ENCODE data around the gene ANKLE2.

Gene ANKLE2

GRCh38 chr12:132747395-132747794, 14.2 kb downstream of the ANKLE2 start:
- DNase-seq, result no peak
- H3K9me3 Mint-ChIP-seq, result peaks cover 3 to 4% of the 10 kb centered on the region in 2 donors
- peaks cover 46 to 52% of the 10 kb centered on the region in 2 donors for H3K36me3 Mint-ChIP-seq
- H3K27ac Mint-ChIP-seq, result peak overlapping the region; percentile 65
- peaks cover 12% of the 10 kb centered on the region in 2 donors for H3K4me1 Mint-ChIP-seq
- H3K27me3 Mint-ChIP-seq, result no peaks in the 10 kb centered on the region
- no peak for ATAC-seq (replicated peaks)
- no peak overlapping the region for H3K4me3 Mint-ChIP-seq

- Mint-ChIP-seq H3K4me3 (no peak overlapping the region), H3K4me1 (peaks cover 12 to 14% of the 10 kb centered on the region in 2 donors), H3K9me3 (peaks cover 3 to 5% of the 10 kb centered on the region in 2 donors), H3K27ac (no peak overlapping the region), H3K27me3 (no peaks in the 10 kb centered on the region), H3K36me3 (peaks cover 48 to 56% of the 10 kb centered on the region in 2 donors)
- ATAC-seq (replicated peaks) (no peak), DNase-seq (no peak)
Measured at GRCh38 chr12:132746613-132747012, 15.0 kb downstream of the ANKLE2 start.

DNA sequence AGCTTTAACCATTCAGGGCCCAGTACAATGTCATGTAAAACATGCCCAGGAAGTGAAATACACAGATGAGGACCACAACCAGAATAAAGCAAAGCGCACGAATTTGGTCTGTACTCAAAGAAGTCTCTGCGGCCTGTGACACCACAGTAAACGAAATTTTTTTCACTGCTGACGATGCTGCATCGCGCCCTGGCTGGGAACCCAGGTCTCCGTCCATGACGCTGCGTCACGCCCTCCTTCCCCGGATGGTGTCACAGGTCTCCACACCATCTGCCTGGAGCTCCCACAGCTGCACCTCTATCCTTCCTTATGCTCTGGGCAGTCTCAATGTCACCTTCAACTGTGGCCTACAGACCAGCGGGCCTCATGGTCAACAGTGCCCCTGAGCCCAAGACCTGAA, 17.8 kb downstream of the ANKLE2 start:
- DNase-seq, result no peak
- Mint-ChIP-seq H3K9me3 (peaks cover 3 to 5% of the 10 kb centered on the region in 2 donors), H3K27me3 (no peaks in the 10 kb centered on the region), H3K4me3 (no peak overlapping the region), H3K4me1 (peaks cover 12 to 14% of the 10 kb centered on the region in 2 donors), H3K27ac (no peak overlapping the region), H3K36me3 (peaks cover 50 to 71% of the 10 kb centered on the region in 2 donors)
- ATAC-seq (replicated peaks), result no peak

- Mint-ChIP-seq H3K9me3 (peaks cover 3 to 5% of the 10 kb centered on the region in 2 donors), H3K4me3 (no peak overlapping the region), H3K36me3 (peaks cover 45 to 69% of the 10 kb centered on the region in 2 donors), H3K4me1 (peaks cover 10 to 14% of the 10 kb centered on the region in 2 donors), H3K27ac (peak overlapping the region; percentile 31), H3K27me3 (no peaks in the 10 kb centered on the region)
- no peak for DNase-seq
- no peak for ATAC-seq (replicated peaks)
Measured at GRCh38 chr12:132741620-132742019, 20.0 kb downstream of the ANKLE2 start.

DNA sequence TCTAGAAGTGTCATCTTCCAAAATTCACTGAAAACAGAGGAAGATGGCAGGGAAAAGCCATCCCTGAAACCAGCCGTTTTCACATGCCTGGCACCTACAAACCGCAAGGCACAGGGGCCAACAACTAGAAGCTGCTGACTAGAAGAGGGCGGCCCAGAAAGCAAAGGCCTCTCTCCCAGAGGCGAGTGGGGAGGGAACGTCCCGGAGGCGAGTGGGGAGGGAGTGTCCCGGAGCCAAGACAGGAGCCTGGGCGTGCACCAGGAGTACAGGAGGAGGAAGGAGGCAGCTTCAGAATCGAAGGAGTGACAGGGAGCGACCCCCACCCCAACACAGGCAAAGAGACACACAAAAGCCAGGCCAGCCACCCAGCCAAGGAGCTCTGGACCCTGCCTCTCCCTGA, 21.0 kb downstream of the ANKLE2 start:
- no peak overlapping the region for H3K4me3 Mint-ChIP-seq
- H3K27ac Mint-ChIP-seq, result peak overlapping the region; percentile 21
- peaks cover 49 to 72% of the 10 kb centered on the region in 2 donors for H3K36me3 Mint-ChIP-seq
- no peak for DNase-seq
- H3K4me1 Mint-ChIP-seq, result peaks cover 10 to 14% of the 10 kb centered on the region in 2 donors
- peaks cover 3 to 5% of the 10 kb centered on the region in 2 donors for H3K9me3 Mint-ChIP-seq
- no peak for ATAC-seq (replicated peaks)
- no peaks in the 10 kb centered on the region for H3K27me3 Mint-ChIP-seq

GRCh38 chr12:132740313-132740646, 21.4 kb downstream of the ANKLE2 start:
- peaks cover 10 to 14% of the 10 kb centered on the region in 2 donors for H3K4me1 Mint-ChIP-seq
- peaks cover 51 to 72% of the 10 kb centered on the region in 2 donors for H3K36me3 Mint-ChIP-seq
- peaks cover 3 to 5% of the 10 kb centered on the region in 2 donors for H3K9me3 Mint-ChIP-seq
- no peak overlapping the region for H3K27ac Mint-ChIP-seq
- H3K4me3 Mint-ChIP-seq, result no peak overlapping the region
- ATAC-seq (replicated peaks) (no peak), DNase-seq (no peak)
- no peaks in the 10 kb centered on the region for H3K27me3 Mint-ChIP-seq

- ATAC-seq (replicated peaks), result no peak
- Mint-ChIP-seq H3K27me3 (no peaks in the 10 kb centered on the region), H3K9me3 (peaks cover 3 to 5% of the 10 kb centered on the region in 2 donors), H3K4me3 (no peak overlapping the region), H3K27ac (peak overlapping the region; percentile 87), H3K4me1 (peaks cover 10 to 14% of the 10 kb centered on the region in 2 donors), H3K36me3 (peaks cover 50 to 69% of the 10 kb centered on the region in 2 donors)
- no peak for DNase-seq
Measured at GRCh38 chr12:132739600-132740312, 21.9 kb downstream of the ANKLE2 start.

DNA sequence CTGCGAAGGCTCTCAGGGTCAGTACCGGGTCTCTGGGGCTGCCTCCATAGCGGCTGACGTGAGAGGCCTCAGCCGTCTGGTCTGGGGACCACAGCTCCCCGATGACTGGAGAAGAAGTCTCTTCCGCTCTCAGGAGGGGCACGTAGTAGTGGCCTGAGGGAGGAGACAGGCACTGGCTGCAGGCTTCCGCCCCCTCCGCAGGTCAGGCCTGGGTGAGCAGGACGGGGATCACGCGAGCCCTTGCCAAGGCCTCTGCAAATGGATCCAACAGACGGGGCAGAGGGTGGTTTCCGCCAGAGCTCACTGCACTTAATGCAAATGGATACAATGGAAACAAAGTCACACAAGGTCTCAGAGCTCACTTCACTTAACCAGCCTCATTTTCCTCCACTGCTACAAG, 24.7 kb downstream of the ANKLE2 start:
- H3K27ac Mint-ChIP-seq, result no peak overlapping the region
- no peaks in the 10 kb centered on the region for H3K4me1 Mint-ChIP-seq
- peaks cover 57 to 73% of the 10 kb centered on the region in 2 donors for H3K36me3 Mint-ChIP-seq
- DNase-seq, result no peak
- H3K9me3 Mint-ChIP-seq, result no peaks in the 10 kb centered on the region
- no peak overlapping the region for H3K4me3 Mint-ChIP-seq
- H3K27me3 Mint-ChIP-seq, result no peaks in the 10 kb centered on the region
- no peak for ATAC-seq (replicated peaks)

GRCh38 chr12:132736378-132736777, 25.3 kb downstream of the ANKLE2 start:
- no peaks in the 10 kb centered on the region for H3K4me1 Mint-ChIP-seq
- H3K4me3 Mint-ChIP-seq, result no peak overlapping the region
- DNase-seq (no peak), ATAC-seq (replicated peaks) (no peak)
- H3K36me3 Mint-ChIP-seq, result peaks cover 62 to 74% of the 10 kb centered on the region in 2 donors
- no peaks in the 10 kb centered on the region for H3K27me3 Mint-ChIP-seq
- H3K9me3 Mint-ChIP-seq, result no peaks in the 10 kb centered on the region
- H3K27ac Mint-ChIP-seq, result peak overlapping the region; percentile 31

DNA sequence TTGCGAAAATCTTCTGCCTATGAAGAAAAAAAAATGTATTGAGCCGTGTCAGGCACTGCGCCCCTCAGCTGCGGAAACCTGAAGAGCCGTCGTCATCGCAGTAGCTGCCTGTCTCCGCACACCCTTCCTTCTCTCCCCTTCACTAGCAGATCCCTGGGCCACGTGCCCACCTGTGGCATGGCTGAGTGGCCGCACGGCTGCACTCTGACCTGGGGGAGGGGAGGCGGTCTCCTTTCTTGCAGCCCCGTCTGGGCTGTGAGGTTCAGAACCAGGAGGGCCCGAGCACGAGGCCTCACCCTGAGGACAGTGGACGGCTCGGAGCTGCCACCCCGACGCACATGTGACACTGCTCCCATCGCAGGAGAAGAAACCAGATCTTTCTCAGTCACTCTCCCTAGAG, 26.1 kb downstream of the ANKLE2 start:
- Mint-ChIP-seq H3K9me3 (no peaks in the 10 kb centered on the region), H3K4me1 (peaks cover 0 to under 1% of the 10 kb centered on the region in 2 donors), H3K27me3 (no peaks in the 10 kb centered on the region), H3K4me3 (no peak overlapping the region), H3K36me3 (peaks cover 61 to 68% of the 10 kb centered on the region in 2 donors), H3K27ac (peak overlapping the region; percentile 80)
- ATAC-seq (replicated peaks), result no peak
- DNase-seq, result no peak

GRCh38 chr12:132734206-132734605, 27.4 kb downstream of the ANKLE2 start:
- Mint-ChIP-seq H3K4me1 (peaks cover 7 to 9% of the 10 kb centered on the region in 2 donors), H3K9me3 (no peaks in the 10 kb centered on the region), H3K36me3 (peaks cover 68% of the 10 kb centered on the region in 2 donors), H3K4me3 (no peak overlapping the region), H3K27me3 (no peaks in the 10 kb centered on the region), H3K27ac (no peak overlapping the region)
- DNase-seq (no peak), ATAC-seq (replicated peaks) (no peak)

GRCh38 chr12:132731574-132731973, 30.1 kb downstream of the ANKLE2 start:
- H3K4me1 Mint-ChIP-seq, result peaks cover 10 to 14% of the 10 kb centered on the region in 2 donors
- no peaks in the 10 kb centered on the region for H3K9me3 Mint-ChIP-seq
- H3K36me3 Mint-ChIP-seq, result peaks cover 66 to 73% of the 10 kb centered on the region in 2 donors
- DNase-seq, result no peak
- H3K4me3 Mint-ChIP-seq, result no peak overlapping the region
- no peak for ATAC-seq (replicated peaks)
- H3K27me3 Mint-ChIP-seq, result no peaks in the 10 kb centered on the region
- H3K27ac Mint-ChIP-seq, result no peak overlapping the region

DNA sequence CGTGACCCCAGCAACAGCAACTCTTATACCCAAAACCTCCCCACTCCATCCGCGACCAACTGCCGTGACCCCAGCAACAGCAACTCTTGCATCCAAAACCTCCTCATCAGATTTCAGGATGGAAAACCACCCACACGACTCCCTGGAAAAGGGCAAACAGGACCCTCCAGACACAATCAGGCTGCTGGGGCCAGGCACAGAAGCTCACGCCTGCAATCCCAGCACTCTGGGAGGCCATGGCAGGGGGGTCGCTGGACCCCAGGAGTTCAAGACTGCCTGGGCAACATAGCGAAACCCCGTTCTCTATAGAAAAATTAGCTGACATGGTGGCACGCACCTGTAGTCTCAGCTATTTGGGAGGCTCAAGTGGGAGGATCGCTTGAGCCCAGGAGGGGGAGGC, 31.3 kb downstream of the ANKLE2 start:
- peaks cover 10 to 14% of the 10 kb centered on the region in 2 donors for H3K4me1 Mint-ChIP-seq
- DNase-seq (no peak), ATAC-seq (replicated peaks) (no peak)
- peaks cover 63 to 76% of the 10 kb centered on the region in 2 donors for H3K36me3 Mint-ChIP-seq
- H3K27me3 Mint-ChIP-seq, result no peaks in the 10 kb centered on the region
- H3K9me3 Mint-ChIP-seq, result no peaks in the 10 kb centered on the region
- H3K4me3 Mint-ChIP-seq, result peak overlapping the region in 1 of 2 donors; percentile 2
- H3K27ac Mint-ChIP-seq, result peak overlapping the region; percentile 57

DNA sequence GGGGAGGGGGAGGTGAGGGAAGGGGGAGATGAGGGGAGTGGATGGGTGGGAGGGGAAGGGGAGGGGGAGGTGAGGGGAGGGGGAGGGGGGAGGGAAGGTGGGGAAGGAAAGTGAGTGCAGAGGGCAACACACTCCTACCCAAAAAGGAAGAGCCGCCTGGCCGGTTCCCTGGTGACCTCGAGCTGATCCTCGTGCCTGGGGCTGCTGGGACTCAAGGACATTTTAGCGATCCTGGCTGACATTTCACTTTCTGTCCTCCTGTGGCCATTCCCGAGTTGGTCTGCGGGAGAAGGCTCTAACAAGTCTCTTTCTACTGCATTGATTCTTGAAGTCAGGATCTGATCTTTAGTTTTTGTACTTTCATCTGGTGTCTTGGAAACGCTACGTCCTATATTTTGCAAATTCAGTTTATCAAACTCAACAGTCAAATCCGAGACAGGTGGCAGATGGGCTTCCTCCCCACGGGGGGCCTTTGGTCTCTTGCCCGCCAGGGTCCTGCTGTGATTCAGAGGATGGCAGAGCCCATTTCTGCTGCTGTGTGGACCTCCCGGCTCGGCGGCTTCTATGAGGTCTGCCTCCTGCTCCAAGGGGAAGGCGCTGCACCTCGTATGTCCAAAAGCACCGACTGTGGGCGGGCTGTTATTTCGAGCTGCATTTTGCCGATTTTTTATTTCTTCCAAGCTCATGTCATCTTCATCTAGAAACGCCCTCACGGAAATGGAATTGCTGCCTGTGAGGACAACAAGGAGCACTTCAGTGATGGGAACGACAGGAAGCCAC, 31.9 kb downstream of the ANKLE2 start:
- Mint-ChIP-seq H3K27me3 (no peaks in the 10 kb centered on the region), H3K4me1 (peaks cover 10 to 14% of the 10 kb centered on the region in 2 donors), H3K9me3 (no peaks in the 10 kb centered on the region), H3K4me3 (no peak overlapping the region), H3K27ac (peak overlapping the region; percentile 57), H3K36me3 (peaks cover 62 to 77% of the 10 kb centered on the region in 2 donors)
- ATAC-seq (replicated peaks), result no peak
- no peak for DNase-seq

DNA sequence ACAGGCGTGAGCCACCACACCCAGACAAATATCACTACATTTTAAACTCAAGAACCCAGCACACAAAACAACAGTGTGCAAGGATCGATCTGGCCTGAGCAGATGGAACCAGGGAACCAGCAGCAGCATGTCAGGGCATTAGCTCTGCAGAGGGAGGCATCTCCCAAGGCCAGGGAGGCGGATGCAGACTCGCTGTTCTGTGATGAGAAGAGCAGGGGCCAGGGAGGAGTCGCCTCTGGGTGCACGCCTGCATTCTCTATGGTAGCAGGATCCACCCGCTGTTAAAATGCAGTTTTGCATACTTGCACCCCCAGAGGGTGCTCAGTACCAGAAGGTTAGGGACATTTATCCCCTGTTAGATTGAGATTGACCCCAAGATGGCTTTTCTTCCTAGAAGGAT, 33.1 kb downstream of the ANKLE2 start:
- Mint-ChIP-seq H3K36me3 (peaks cover 57 to 74% of the 10 kb centered on the region in 2 donors), H3K4me1 (peaks cover 10 to 14% of the 10 kb centered on the region in 2 donors), H3K27me3 (no peaks in the 10 kb centered on the region), H3K4me3 (no peak overlapping the region), H3K9me3 (no peaks in the 10 kb centered on the region), H3K27ac (peak overlapping the region; percentile 89)
- no peak for ATAC-seq (replicated peaks)
- DNase-seq, result no peak

All from stimulated activated naive B cell treated with anti-CD40 and anti-IgM and Interleukin-4, amounts not matched to agents 10 μg/mL and 1 μg/mL and 100 μg/mL, for 72 hours (primary cell).